Measurements from ENCODE around the gene MAT1A.
"Not testable (repeated sequence)": the region's sequence is repeated elsewhere in the genome, so short reads cannot be mapped to it uniquely, and the experiment has no call there.

MAT1A gene

DNA sequence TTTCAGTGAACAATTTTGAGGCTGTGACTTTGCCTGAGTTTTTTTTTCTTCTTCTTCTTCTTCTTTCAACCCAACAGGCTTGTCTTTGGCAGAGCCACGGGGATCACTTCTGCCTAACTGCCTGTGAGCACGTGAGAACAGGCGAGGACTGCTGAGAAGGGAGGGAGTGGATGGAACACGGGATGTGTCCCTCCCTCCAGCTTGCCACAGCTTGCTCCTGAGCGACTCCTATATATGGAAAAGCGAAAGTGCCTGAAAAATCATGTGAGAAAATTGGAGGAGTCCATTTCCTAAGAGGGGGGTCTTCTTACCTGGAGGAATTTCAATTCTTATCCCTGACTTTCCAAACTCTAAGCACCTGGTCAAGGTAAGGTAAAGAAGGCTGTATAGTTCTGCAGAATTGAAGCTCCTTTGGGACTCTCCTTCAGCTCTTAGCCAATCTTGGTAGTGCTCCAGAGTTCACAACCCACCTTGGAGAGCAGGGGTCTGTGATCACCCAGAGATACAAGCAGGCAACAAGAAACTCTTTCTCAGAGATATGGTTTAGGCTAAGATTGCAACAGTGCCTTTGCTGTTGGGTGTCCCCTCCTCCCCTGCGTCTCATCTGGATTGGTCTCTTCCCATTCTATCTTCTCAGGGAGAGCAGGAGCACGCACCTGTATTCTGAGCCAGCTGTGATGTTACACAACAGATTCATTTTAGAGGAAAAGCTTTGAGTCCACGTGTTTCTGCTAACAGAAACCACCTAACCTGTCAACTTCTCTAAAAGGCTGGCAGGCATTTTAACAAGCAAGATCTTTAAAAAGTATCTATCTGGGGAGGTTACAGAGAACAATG, at the start of gene MAT1A:
MAT1A (minus strand) TSS at position 208 of the 837 bp plus-strand sequence. CDS start 235 bp downstream, outside the sequence.
- DNase-seq (ENCODE audit: low read depth): no peak
- H3K4me3 ChIP-seq (ENCODE audit: low read depth, low read length): no peak within 1 kb of the TSS

DNA sequence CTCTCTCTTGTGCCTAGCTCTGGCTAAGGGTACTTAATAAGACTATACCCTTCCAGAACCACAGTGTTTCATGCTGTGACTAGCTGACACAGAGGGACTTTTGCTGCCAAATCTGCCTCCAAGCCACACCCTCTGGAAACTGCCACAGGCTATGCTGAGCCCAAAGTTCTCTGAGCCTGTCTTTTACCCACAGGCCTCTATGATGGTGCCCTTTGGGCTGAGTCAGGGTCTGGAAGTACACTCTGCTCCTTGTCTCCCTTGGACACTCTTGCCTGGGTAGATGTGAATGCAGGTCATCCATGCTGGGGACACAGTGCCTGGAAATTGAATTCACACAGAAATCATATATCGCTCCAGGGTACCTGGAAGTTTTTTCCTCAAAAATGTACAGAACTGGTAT, 44.5 kb upstream of the MAT1A start:
- DNase-seq (ENCODE audit: low read depth): no peak
- no peak overlapping the region for H3K4me3 ChIP-seq (ENCODE audit: low read depth, low read length)

DNA sequence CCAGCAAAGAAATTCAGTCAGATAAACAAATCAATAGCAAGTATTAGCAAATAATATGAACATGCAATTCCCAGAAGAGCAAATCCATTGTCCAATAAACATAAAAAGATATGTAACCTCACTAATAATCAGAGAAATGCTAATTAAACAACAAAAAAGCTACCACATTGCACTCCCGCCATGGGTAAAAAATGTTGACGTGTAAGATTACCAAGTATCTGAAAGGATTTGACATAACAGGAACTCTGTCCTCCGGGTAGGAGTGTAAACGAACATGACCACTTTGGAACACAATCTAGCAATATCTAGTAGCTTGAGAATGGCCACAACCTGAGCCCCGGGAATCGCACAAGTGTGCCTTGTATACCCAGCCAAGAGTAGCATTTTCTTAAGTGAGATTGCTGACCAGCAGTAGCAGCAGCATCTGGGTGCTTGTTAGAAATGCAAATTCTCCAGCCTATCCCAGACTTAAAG, 35.5 kb upstream of the MAT1A start:
- no peak for DNase-seq (ENCODE audit: low read depth)
- H3K4me3 ChIP-seq (ENCODE audit: low read depth, low read length): no peak overlapping the region

DNA sequence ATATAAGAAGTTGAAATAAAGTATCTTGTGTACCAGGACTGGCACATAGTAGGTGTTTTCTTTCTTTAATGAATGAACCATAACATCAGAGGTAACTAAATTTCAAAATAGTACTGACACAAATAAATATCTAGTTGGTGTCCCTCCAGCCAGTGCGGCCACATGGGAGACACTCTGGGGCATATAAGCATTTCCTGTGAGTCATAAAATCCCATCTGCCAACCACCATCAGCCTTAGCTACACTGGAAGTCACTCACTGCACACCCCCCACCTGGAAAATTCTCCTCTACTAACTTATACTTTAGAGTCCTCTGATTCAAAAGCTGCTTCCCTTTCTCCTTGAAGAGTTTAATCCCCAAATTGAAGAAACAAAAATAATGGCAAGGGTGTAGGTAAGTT, 34.6 kb upstream of the MAT1A start:
- H3K4me3 ChIP-seq (ENCODE audit: low read depth, low read length): no peak overlapping the region
- DNase-seq (ENCODE audit: low read depth): peak; percentile 10

DNA sequence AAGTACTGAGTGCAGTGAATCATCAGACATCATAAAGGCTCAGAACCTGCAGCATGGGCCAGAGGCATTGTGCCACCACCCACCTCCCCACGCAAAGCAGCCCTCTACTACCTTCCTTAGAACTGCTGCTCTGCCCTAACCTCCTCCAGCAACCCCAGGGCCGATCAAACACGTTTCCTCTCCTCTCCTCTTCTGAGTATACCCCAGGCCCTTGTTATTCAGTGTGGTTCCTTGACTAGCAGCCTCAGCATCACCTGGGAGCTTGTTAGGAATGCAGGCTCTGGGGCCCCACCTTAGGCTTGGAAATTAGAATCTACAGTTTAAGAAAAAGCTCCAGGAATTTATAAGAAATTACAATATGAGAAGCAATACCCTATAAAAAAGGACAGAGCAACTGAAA, 33.9 kb upstream of the MAT1A start:
- H3K4me3 ChIP-seq (ENCODE audit: low read depth, low read length): no peak overlapping the region
- no peak for DNase-seq (ENCODE audit: low read depth)

DNA sequence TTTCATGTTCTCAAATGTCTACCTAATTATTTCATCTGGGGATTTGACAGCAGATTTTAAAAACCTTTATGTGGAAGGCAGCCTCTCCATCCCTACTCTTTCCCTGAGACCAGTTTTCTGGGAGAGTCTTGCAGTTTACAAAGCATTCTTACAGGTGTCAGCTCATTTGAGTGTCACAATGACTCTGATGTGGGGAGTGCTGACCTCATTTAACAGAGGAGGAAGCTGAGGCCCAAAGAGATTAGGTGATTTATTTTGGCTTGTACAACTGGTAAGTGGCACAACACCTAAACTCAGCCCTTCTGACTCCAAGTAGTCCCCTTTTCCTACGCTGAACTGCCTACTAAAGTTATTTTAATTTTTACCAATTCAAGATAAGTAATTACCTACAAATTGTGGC, 33.3 kb upstream of the MAT1A start:
- DNase-seq (ENCODE audit: low read depth): no peak

DNA sequence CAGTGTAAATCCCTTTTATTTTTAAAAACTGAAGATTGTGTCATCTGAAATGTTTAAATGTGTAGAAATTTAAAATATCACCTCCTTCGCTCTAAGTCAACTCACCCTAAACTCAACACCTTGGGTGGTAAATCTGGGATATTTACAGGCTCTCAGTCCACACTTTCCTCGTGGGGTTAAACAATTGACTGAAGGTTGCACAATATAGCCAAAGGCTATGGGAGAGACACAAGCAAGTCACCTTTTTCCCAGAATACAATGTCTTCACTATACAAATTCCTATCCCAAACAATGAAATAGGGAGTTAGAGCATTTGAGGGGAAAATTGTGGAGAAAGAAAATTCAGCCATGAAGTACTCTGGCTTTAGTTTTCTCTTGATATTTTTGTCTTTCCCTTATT, 32.7 kb upstream of the MAT1A start:
- DNase-seq (ENCODE audit: low read depth): no peak
- no peak overlapping the region for H3K4me3 ChIP-seq (ENCODE audit: low read depth, low read length)

More for the DNA sequence above, 33.3 kb upstream of the MAT1A start:
- no peak overlapping the region for H3K4me3 ChIP-seq (ENCODE audit: low read depth, low read length)

DNA sequence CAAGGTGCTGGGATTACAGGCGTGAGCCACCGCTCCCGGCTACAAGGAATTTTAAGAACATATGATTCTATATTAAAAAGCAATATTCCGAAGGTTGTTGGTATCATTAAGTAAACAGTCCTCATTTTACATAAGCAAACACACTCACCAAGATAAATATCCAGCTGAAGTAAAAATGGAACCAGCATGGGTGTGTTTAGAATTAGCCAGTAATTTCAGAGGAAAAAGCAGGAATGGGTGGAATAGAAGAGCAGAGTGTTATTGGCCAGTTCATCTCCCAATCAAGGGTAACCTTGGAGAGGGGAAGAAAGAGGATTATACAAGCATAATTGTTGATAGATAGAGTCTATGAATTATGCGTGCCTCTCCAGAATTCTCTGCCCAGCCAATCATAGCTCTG, 31.7 kb upstream of the MAT1A start:
- no peak overlapping the region for H3K4me3 ChIP-seq (ENCODE audit: low read depth, low read length)
- no peak for DNase-seq (ENCODE audit: low read depth)

DNA sequence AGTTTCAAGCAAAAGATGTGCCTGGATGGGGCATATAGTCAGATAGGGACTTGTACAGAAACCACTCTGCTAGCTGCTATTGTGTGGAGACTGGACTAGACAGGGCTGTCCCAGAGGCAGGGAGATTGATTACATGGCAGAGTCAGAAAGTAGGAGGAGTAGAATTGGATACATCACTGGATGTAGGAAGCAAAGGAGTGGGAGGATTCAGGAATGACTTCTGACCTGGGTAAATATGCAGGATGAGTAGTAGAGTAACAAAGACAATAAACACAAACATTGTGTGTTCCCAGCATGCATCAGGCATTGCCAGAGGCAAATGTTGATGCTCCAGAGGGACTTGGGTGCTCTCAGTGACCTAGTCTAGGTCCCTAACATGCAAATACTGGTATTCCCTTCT, 30.9 kb upstream of the MAT1A start:
- H3K4me3 ChIP-seq (ENCODE audit: low read depth, low read length): no peak overlapping the region

DNA sequence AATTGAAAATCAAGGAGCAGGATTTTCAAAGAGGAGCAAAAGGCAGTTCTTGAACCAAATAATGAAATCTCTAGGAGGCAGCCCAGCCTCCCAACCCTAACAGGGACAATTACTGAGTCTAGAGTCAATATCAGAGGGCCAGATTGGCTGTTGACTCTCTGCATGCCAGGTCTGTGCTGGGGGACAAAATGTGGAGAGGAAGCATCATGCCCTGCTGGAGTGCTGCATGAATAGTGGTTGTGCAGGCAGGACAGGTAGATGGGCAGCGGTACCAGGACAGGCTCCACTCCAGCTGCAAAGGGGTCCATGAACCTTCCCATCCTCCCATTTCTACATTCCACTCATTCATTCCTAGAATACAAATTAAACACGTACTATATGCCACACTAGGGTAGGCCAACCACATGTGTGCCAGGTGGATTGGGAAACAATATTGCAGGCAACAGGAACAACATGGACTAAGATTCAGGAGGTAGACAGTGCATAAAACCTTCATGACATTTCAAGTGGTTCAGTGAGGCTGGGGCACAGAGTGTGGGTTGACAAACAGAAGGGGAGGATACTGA, 30.4 kb upstream of the MAT1A start:
- no peak for DNase-seq (ENCODE audit: low read depth)
- no peak overlapping the region for H3K4me3 ChIP-seq (ENCODE audit: low read depth, low read length)

More for the DNA sequence above, 30.9 kb upstream of the MAT1A start:
- no peak for DNase-seq (ENCODE audit: low read depth)

DNA sequence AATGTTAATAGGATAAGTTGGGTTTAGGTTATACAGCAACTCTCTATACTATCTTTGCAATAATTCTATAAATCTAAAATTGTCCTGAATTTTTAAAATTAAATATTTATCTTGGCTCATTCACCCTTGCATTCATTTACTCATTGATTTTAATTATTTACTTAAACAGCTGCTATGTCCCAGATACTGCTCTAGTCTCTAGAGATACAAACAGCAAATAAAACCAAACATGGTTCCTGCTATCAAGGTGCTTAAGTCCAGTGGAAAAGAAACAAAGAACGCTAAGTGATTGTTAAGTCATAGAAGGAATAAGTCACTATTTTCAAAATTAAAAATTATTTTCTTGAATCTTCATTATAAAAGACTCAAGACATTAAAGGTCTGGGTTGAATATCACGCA, 29.9 kb upstream of the MAT1A start:
- DNase-seq (ENCODE audit: low read depth): no peak

DNA sequence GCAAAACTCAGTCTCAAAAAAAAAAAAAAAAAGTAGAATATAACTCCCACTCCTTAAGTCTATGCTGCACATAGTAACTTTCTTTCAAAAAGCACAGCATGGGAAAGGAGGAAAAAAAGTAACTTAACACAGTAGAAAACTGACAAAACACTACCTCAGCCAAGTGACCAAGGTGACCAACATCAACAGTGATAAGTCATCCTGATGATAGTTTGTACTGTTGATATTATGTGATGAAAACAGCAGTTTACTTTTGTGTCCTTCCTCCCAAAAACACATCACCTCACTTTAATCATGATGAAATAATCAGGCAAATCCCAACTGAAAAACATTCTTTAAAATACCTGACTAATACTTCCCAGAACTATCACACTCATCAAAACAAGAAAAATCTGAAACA, 29.3 kb upstream of the MAT1A start:
- no peak for DNase-seq (ENCODE audit: low read depth)
- H3K4me3 ChIP-seq (ENCODE audit: low read depth, low read length): no peak overlapping the region

More for the DNA sequence above, 29.9 kb upstream of the MAT1A start:
- no peak overlapping the region for H3K4me3 ChIP-seq (ENCODE audit: low read depth, low read length)

DNA sequence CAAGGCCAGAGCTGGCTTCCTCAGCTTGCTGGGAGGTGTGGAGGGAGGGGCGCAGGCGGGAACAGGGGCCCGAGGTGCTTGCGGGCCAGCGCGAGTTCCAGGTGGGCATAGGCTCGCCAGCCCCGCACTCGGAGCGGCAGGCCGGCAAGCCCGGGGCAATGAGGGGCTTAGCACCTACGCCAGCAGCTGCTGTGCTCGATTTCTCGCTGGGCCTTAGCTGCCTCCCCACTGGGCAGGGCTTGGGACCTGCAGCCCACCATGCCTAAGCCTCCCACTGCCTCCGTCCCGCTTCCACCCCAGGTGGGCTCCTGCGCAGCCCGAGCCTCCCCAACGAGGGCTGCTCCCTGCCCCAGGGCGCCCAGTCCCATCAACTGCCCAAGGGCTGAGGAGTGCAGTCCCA, 25.9 kb upstream of the MAT1A start:
- DNase-seq (ENCODE audit: low read depth): no peak
- H3K4me3 ChIP-seq (ENCODE audit: low read depth, low read length): no peak overlapping the region

DNA sequence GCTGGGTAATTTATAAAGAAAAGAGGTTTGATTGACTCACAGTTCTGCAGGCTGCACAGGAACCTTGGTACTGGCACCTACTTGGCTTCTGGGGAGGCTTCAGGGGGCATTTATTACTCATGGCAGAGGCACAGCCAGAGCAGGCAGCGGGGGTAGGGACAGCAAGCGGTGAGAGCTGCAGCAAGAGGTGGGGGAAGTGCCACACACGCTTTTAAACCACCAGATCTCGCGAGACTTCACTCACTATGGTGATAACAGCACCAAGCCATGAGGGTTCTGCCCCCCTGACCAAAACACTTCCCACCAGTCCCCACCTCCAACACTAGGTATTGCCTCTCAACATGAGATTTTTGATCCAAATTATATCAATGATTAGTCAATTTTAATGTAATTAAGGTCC, 24.1 kb upstream of the MAT1A start:
- DNase-seq (ENCODE audit: low read depth): no peak
- H3K4me3 ChIP-seq (ENCODE audit: low read depth, low read length): no peak overlapping the region

DNA sequence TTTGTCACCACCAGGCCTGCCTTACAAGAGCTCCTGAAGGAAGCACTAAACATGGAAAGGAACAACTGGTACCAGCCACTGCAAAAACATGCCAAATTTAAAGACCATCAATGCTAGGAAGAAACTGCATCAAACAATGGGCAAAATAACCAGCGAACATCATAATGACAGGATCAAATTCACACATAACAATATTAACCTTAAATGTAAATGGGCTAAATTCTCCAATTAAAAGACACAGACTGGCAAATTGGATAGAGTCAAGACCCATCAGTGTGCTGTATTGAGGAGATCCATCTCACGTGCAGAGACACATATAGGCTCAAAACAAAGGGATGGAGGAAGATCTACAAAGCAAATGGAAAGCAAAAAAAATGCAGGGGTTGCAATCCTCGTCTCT, 16.5 kb upstream of the MAT1A start:
- not testable (repeated sequence) for H3K4me3 ChIP-seq (ENCODE audit: low read depth, low read length); DNase-seq (ENCODE audit: low read depth)

DNA sequence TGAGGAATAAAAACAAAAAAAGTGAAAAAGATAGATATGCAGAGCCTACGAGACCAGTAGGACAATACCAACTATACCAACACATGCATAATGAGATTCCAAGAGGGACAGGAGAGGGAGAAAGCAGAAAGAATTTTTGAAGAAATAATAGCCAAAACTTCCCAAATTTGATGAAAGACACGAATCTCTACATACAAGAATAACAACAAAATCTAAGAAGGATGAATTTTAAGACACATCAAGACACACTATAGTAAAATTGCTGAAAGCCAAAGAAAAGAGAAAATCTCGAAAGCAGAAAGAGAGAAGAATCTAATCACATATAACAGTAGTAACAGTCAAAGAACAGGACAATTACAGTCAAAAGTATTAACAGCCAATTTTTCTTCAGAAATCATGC, 7.5 kb upstream of the MAT1A start:
- no peak for DNase-seq (ENCODE audit: low read depth)
- H3K4me3 ChIP-seq (ENCODE audit: low read depth, low read length): no peak overlapping the region

DNA sequence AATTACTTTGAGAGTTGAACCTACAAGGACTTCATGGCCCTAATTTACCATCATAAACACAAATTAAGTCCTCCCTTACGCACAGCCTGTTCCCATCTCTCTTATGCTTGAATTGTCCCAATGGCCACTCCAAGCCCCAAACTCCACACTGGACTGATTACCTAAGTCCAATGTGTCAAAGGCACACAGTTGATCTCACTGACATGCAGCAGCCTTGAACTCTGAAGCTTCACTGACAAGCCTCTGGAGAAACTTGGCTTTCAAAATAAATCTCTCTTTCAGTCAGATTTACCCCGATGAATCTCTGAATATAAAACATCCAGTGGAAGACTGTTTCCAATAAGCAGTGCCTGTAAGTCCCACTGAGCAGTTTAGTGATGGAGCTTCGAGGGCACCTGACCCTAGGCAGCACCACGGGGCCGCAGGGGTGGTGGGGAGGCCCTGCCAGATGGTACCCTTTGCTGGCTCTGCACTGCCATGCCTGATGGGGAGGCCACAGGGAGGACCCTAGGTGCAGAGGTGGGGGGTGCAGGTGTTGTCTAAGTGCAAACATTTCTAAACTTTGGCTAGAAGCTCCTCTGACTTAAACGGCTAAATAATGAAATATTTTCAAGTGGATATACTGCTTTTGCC, 3.3 kb upstream of the MAT1A start:
- no peak for DNase-seq (ENCODE audit: low read depth)
- H3K4me3 ChIP-seq (ENCODE audit: low read depth, low read length): no peak overlapping the region

DNA sequence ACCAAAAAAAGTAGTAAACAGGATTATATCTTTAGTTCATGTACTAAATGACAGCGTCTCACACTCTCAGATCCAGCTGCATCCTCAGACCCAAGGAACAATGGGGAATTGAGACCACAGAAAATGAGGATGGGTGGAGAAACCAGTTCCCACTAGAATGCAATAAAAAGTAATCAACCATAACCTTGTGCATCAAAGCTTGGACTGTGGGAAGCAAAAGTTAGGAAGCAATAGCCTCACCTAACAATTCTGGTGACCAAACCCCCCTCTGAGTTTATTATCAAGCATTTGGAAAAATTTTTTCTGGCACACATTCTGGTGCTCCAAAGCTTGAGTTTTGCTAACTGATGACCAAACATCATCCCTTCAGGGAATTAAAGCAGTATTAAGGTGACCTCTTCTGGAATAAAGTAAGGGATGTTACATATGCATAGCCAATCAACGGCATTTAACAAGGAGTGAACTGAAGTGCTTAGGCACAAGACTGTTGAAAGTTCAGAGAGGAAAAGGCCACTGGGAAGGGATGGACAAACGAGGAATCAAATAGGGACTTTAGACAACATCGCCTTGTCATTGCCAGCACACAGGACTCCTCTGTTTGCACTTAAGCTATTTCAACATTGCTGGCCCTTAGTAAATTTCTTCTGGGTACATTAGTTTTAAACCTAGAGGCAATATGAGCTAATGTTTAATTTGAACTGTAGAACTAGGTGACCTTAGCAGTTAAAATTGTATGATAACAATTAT, 1.2 kb upstream of the MAT1A start:
- DNase-seq (ENCODE audit: low read depth): no peak
- H3K4me3 ChIP-seq (ENCODE audit: low read depth, low read length): no peak overlapping the region

DNA sequence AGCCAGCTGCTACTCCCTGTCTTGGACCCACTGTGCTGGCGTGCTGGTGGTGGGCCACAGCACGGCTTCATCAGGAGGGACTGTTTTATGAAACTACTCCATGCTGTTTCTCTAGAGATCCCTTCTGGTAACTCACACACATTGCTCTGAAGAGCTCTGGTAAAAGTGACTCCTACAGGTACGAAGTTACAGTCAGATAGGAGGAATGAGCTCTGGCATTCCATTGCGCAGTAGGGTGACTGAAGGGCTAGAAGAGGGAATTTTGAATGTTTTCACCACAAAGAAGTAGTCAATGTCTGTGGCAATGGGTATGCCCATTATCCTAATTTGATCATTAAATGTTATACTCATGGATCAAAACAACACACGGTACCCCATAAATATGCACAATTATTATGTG, 609 bp downstream of the MAT1A start:
- no peak for DNase-seq (ENCODE audit: low read depth)
- H3K4me3 ChIP-seq (ENCODE audit: low read depth, low read length): no peak overlapping the region

DNA sequence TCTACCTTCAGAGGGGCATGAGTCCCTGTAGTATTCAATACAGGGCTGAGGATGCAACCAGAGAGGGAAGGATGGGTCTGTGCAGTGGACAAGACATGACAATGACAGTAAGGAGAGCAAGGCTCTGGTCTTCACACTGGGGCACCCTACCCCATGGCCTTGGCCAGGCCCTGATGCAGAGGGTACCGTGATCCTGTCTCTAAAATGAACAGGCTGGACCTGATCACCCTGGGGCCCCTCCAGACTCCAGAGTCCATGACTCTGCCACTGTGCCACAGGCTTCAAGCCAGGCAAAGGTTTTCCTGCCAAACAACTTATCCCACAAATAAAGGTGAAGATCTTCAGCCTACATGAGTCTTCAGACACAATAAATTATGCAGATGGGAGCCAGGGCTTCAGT, 4.9 kb downstream of the MAT1A start:
- H3K4me3 ChIP-seq (ENCODE audit: low read depth, low read length): no peak overlapping the region
- DNase-seq (ENCODE audit: low read depth): no peak

Data from skeletal muscle cell (primary cell).